Peyer's patch (tissue), 4 donors: ENCODE measurements around the gene GAST. TPM values are rescaled to one million over a fixed set of nuclear protein-coding genes. Genes with fewer than 3 reads are reported as not detected.

Experiments used
- DNase-seq, 3 donors: peaks; one replicate each; pipeline ENCODE4 v3.0.0-alpha.2; 2017 to 2019
- H3K27ac ChIP-seq, 4 donors: fragments of 200-600 bp; sonication (generic); one replicate each; pipeline ENCODE4 v1.5.1; 2016 to 2019
- H3K27me3 ChIP-seq, 2 donors: fragments of 200-600 bp; sonication (generic); one replicate each; pipeline ENCODE4 v1.5.1; 2019
- H3K36me3 ChIP-seq, 3 donors: fragments of 200-600 bp; sonication (generic); one replicate each; pipeline ENCODE4 v1.5.1; 2016 to 2019
- H3K4me1 ChIP-seq, 4 donors: fragments of 200-600 bp; sonication (generic); one replicate each; pipeline ENCODE4 v1.5.1; 2016 to 2019
- H3K4me3 ChIP-seq, 4 donors: fragments of 200-600 bp; sonication (generic); 1 replicate in 3 of 4; 2 replicates in 1 of 4; pipeline ENCODE4 v1.5.1; 2016 to 2019; ENCODE audit warnings: mild to moderate bottlenecking in 1 of 4
- H3K9me3 ChIP-seq, 4 donors: fragments of 200-600 bp; sonication (generic); one replicate each; pipeline ENCODE4 v1.5.1; 2016 to 2019; ENCODE audit warnings: mild to moderate bottlenecking in 1 of 4
- CTCF ChIP-seq, 6 experiments: fragments of 450-650 bp in 4 of 6; fragments of 200-600 bp in 2 of 6; sonication (generic) in 1 of 6; IDR thresholded peaks; one replicate each; pipeline ENCODE4 v1.5.1; 2017 to 2019; ENCODE audit warnings: antibody characterized with exemption in 6 of 6, mild to moderate bottlenecking in 3 of 6, moderate library complexity in 1 of 6
- POLR2A ChIP-seq, 2 donors: fragments of 450-650 bp; IDR thresholded peaks; one replicate each; pipeline ENCODE4 v1.5.1; 2017; ENCODE audit warnings: antibody characterized with exemption in 2 of 2, mild to moderate bottlenecking in 2 of 2, moderate library complexity in 2 of 2
- total RNA-seq, 4 donors: library from RNA; depleted of rRNA; stranded (reverse); fragments of >200 nt; gene quantifications; one replicate each; pipeline ENCODE4 v1.1.0, GENCODE V29; 2016

Gene GAST
- total RNA-seq, 4 donors from 2014 or later: not detected

GRCh38 chr17:41687828-41688640, 24.1 kb upstream of the GAST start:
- H3K4me3 ChIP-seq: peak overlapping the region; percentile 75 to 97 (median 90)

DNA sequence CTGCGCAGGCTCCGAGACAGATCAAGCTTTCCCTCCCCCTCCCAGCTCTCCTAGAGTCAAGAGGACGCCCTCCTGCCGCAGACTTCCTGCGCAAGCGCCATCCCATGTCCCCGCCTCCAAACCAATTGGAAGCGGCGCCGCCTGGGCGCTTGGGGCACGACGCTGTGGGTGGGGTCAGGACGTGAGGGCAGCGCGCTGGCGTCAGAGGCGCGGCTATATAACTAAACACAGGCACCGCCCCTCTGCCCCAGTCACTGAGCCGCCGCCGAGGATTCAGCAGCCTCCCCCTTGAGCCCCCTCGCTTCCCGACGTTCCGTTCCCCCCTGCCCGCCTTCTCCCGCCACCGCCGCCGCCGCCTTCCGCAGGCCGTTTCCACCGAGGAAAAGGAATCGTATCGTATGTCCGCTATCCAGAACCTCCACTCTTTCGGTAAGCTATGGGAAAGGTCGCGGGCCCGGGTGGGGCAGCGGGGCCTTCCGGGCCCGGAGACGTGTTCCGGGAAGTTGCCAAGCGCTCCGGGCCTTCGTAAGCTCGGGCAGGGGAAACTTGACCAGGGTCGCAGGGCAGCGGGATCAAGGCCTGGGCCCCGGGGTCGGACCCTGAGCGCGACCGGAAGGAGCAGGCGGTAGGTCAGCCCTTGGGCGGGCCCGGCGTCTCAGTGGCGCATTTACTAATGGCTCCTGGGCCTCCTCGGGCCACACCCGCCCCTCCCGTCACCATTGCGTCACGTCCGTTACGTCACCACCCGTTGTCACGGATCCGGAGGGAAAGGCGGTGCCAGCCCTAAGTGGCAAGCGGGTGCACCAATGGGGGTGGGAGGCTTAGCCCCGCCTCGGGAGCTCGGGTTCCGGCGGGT, 23.3 kb upstream of the GAST start, which contains the start of gene EIF1:
EIF1 (plus strand) TSS at position 245 of the 856 bp plus-strand sequence; CDS start at position 399, 154 bp downstream.
- TF ChIP-seq CTCF (IDR thresholded peaks at IDR 0.05): no peak
- peak; percentile 100 for TF ChIP-seq POLR2A (IDR thresholded peaks at IDR 0.05)
- H3K27ac ChIP-seq: peak within 1 kb of the TSS; percentile 100
- H3K4me1 ChIP-seq: peaks cover 0 to 19% (median 8%) of the 10 kb centered on the region in 4 donors
- peaks cover 0 to 45% (median 20%) of the 10 kb centered on the region in 3 donors for H3K36me3 ChIP-seq
- peak within 1 kb of the TSS; percentile 75 to 97 (median 90) for H3K4me3 ChIP-seq
- H3K27me3 ChIP-seq: no peaks in the 10 kb centered on the region
- H3K9me3 ChIP-seq: no peaks in the 10 kb centered on the region
- peak; percentile 100 for DNase-seq

More at GRCh38 chr17:41687828-41688640, 24.1 kb upstream of the GAST start:
- peaks cover 0 to 37% (median 20%) of the 10 kb centered on the region in 3 donors for H3K36me3 ChIP-seq
- peak overlapping the region; percentile 100 for H3K27ac ChIP-seq
- H3K27me3 ChIP-seq: no peaks in the 10 kb centered on the region
- peaks cover 0 to 19% (median 8%) of the 10 kb centered on the region in 4 donors for H3K4me1 ChIP-seq
- no peaks in the 10 kb centered on the region for H3K9me3 ChIP-seq
- DNase-seq: peak; percentile 51 to 88 (median 82)
- peak in 3 of 6 experiments; percentile 5 to 41 (median 37) for TF ChIP-seq CTCF (IDR thresholded peaks at IDR 0.05)
- no peak for TF ChIP-seq POLR2A (IDR thresholded peaks at IDR 0.05)

GRCh38 chr17:41689497-41690299, 22.4 kb upstream of the GAST start:
- H3K4me1 ChIP-seq: peaks cover 0 to 19% (median 8%) of the 10 kb centered on the region in 4 donors
- H3K27me3 ChIP-seq: no peaks in the 10 kb centered on the region
- peaks cover 0 to 54% (median 20%) of the 10 kb centered on the region in 3 donors for H3K36me3 ChIP-seq
- H3K9me3 ChIP-seq: no peaks in the 10 kb centered on the region
- TF ChIP-seq POLR2A (IDR thresholded peaks at IDR 0.05) (no peak), CTCF (IDR thresholded peaks at IDR 0.05) (peak; percentile 44 to 83 (median 70))
- peak in 2 of 3 donors; percentile 37 to 57 for DNase-seq
- peak overlapping the region; percentile 75 to 97 (median 90) for H3K4me3 ChIP-seq
- peak overlapping the region; percentile 100 for H3K27ac ChIP-seq

GRCh38 chr17:41690497-41690896, 21.6 kb upstream of the GAST start:
- TF ChIP-seq POLR2A (IDR thresholded peaks at IDR 0.05) (no peak), CTCF (IDR thresholded peaks at IDR 0.05) (no peak)
- peaks cover 0 to 62% (median 20%) of the 10 kb centered on the region in 3 donors for H3K36me3 ChIP-seq
- H3K4me3 ChIP-seq: peak overlapping the region in 2 of 4 donors; percentile 85 to 94
- no peak for DNase-seq
- peak overlapping the region in 3 of 4 donors; percentile 100 for H3K27ac ChIP-seq
- H3K9me3 ChIP-seq: no peaks in the 10 kb centered on the region
- H3K27me3 ChIP-seq: no peaks in the 10 kb centered on the region
- peaks cover 0 to 21% (median 8%) of the 10 kb centered on the region in 4 donors for H3K4me1 ChIP-seq
